DMS114 treated with DMSO at 0.1 percent for 48 hours (cell line): ENCODE results near the gene HIBADH.
A peak's percentile ranks its signal among the peaks of the same experiment; 100 is the strongest.

Source experiments
- DNase-seq: peaks from one replicate; lab custom pipeline; 2025; ENCODE audit not compliant: unreplicated experiment; lab: John Stamatoyannopoulos, UW

HIBADH gene

DNA sequence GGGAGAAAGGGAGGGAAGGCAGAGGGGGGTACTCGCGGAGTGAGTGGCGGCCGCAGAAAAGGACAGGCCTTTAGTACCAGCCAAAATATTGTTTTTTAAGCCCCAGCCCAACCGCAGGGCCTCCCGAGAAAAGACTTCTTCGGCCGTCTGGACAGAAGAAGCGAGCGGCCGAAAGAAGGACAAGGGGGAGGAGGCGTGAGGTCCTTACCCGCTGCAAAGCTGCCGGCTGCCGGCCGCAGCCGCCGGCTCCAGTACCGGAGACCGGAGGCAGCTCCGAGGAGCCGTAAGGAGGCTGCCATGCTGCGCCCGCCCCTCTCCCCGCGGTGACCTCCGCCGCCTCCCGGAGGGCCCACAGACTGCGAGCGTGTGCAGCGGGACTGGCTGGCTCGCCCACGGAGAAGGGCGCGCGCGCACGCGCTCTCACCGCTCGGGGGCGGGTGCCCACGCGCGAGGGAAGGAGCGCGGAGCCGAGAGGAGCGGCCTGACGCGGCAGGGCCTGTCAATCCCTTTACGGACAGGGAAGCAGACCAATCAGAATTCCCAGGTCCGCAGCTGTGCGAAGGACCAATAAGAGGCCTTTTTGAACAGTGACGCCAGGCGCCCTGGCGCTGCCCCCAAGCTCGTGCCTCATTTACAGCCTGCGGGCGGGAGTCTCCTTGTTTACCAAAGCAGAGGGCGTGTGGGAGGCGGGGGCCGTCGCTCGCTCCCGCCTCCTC is at the start of gene HIBADH:
Gene HIBADH (minus strand): TSS at position 394 of the 716 bp plus-strand sequence. CDS start 95 bp downstream, at position 299.
- peak; percentile 97 for DNase-seq

DNA sequence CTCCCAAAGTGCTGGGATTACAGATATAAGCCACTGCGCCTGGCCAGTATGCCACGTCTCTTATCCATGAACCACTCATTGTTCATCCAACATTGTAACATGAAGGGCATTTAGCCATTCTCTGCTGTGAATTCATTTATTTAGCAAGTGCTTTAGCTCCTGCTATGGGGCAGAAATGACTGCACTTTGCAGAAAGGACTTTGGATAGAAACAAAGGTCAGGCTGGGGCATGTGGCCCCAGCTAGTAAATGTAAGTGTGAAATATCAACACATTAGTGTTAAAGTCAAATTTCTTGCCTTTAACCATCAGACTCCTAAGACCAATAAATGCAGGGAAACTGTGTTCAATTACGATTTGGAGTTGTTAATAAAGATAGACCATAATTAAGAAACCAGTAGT is 49.5 kb upstream of the HIBADH start:
- no peak for DNase-seq

DNA sequence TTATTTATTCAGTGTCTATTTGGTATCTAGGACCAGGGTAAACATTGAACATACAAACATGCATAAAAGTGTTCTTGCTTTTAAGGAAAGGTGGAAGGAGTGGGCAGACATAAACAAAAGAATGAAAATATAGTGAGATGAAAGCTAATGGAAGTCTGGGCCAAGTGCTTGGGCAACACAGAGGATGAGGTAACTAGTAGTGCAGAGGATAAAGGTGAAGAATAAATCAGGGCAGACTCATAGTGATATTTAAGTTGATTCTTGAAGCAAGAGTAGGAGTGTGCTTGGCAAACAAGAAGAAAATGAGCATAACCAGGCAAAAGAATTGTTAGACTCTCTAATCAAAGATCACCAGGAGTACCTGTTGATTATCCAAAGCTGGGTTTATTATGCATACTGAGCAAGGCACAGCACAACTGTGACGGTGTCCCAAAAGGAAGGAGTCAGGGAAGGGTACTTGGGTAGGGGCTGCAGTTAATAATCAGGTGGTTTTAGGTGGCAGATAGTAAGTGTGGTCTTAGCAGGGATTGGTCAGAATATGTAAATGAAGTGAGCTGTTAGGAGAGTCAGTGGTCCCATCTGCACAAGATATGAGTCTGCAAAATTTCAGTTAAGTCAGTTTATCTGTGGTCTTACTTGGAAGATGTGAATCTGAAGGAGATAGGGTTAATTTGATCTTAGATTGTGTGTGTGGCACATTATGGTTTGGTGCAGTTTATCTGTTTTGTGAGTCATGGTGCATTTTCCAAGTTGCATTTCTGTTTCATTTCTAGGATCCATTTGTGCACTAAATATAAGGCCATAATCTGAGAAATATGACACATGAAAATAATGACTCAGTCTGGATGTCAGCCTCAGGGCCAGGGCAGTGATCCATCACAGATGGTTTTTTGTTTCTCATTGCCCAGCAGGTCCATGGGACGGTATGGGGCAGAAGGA is 46.7 kb upstream of the HIBADH start:
- no peak for DNase-seq

DNA sequence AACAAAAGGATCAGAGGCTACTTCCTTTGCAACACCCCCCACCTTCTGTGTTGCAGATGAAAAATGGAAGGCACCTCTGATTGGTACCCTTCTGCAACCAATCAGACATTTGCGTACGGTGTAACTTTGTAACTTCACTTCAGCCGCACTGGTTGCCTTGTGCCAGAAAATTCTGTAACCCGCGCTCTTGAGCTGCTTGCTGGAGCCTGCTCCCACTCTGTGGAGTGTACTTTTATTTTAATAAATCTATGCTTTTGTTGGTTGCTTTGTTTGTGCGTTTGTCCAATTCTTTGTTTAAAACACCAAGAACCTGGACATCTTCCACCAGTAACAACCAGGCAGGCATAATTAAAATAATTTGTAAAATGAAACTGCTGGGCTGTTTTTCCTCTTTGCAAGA is 45.8 kb upstream of the HIBADH start:
- no peak for DNase-seq

DNA sequence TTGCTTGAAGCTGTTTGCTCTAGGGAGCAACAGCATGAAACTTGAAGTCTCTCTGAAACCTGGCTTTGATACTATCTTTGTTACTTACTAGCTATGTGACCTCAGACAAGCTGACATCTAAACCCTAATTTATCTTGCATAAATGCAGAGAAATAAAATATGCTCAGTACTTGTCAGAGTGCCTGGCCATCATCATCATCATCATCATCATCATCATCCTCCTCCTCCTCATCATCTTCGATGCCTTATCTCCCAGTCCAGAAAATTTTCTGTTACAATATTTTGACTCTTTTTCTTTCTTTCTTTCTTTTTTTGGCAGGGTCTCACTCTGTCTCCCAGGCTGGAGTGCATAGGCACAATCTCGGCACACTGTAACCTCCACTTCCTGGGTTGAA is 42.5 kb upstream of the HIBADH start:
- DNase-seq: no peak

DNA sequence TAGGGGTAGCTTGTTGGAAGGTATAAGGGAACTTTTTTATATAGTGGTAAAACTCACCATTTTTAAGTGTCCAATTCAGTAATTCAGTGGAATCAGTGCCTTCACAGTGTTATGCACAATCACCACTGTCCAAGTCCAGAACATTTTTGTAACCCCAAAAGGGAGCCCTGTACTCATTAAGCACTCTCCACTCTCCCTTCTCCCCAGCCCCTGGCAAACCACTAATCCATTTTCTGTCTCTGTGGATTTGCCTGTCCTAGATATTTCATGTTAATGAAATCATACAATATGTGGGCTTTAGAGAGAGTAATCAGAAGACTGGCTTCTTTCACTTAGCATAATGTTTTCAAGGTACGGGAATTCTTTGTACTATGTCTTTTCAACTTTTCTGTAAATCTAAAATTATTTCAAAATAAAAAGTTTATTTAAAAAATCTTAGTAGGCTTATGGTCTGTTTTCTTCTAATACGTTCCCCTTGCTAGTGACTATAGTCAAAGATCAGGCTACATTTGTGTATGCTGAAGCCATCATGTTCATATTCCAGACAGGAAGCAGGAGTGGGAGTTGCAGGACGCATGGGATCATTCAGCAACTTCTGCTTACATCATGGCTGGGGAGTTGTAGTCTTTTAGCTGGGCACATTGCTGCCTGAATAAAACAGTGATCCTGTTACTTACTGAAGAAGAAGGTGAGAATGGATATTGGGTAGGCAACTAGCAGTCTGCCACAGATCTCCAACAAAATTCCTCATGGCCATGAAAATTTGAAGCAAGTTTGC is 41.9 kb upstream of the HIBADH start:
- DNase-seq: no peak

DNA sequence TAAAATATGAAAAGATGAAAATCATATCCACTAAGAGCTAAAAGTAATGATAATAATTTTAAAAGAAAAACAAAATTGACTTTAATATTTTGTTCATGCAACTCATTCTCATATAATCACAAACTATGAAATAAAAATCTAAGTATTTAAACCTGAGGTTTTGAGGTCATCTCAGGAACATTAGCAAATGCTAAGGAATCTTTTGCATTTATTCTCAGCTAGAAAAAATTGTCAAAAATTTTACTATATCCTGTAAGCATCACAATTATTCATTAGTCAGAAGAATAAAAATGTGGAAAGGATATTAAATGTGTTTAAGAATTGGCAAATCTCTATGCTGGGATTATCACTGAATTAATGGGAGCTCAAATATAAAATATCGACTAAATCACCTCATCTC is 40.5 kb upstream of the HIBADH start:
- DNase-seq: no peak

DNA sequence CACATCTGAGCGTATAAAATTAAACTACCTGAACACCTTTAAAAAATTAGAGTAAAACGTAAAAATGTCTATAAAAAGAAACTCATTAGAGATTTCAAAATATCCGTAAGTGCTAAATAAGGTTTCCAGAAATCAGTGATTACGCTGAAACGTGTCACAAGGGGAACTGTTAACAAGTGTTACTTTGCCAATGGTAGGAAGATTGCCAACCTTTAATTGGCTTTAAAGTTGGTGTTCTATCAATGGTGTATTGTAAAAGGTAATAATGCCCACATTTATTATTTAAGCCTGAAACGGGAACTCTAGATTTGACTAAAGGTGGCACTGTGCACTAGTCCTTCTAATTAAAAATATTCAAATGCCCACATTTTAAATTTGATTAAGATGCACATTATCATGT is 37.8 kb upstream of the HIBADH start:
- DNase-seq: no peak

DNA sequence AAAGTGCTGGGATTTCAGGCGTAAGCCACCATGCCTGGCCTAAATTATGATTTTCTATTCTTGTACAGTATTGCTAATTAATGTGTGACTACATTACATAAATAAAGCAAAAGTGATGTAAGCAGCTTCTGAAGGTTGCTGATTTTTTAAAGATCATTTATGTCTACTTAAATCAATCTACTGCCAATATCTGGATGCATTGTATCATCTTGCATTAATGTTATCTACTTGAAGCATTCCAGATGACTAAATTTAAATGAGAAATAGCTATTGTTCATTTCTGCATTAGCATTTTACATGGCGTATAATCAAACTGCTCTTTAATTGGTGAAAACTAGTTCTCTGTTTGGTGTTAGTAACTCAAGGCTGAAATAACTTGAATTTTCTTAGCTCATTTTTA is 37.1 kb upstream of the HIBADH start:
- DNase-seq: no peak

DNA sequence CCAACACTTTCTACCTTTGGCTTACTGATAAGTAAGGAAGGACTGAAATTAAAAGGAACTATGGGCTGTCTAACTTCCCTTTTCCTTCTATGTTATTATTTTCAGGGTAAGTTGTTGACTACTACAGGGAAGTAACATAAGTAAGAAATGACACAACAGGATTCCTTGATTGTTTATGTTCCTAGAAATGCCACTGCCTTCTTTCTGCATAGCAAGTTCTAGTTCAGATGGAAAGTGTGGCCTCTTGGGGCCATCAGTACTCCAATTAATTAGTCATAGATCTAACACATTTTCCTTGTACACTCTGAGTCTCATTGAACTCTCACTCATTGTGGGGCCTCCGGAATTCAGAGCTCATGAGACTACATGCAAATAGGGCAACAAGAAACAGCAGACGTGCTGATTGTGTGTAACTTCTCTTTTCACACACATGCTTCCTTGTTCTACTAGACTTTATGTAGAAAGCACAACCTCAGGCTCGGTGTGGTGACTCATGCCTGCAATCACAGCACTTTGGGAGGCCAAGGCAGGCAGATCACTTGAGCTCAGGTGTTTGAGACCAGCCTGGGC is 35.3 kb upstream of the HIBADH start:
- no peak for DNase-seq

DNA sequence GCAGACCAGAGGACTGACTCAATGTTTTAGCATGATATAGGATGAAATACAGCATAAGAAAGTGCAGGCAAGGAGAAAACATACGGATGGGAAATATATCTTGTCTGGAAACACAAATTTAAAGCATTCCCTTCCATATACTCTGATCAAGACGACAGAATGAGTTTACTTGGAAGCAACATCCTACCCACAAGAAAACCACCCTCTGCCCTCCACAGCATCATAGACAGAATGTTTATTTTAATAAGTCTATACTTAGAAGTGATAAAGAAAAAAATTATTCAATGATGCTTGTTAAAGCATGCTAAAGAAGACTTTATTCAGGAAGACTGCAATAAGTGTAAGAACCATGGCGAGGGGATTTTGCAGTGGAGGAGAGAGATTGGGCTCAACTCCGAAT is 32.4 kb upstream of the HIBADH start:
- DNase-seq: no peak

DNA sequence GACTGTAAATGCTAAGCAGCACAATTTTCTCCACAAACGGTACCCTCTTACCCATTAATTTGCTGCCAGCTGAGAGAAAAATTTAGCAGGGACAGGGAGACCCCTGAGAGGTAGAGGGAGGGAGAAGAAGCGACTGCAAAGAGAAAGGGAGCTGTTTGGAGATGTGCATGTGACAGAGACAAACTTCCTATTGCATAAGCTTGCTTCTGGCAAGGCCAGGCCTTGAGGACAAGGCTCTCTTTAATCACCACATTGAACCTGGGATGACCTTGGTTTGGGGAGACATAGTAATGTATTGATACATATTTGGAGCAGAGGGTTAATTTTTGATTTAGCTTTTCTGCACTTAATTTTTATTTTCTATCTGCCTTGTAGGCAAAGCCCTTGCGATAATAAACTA is 31.1 kb upstream of the HIBADH start:
- no peak for DNase-seq

DNA sequence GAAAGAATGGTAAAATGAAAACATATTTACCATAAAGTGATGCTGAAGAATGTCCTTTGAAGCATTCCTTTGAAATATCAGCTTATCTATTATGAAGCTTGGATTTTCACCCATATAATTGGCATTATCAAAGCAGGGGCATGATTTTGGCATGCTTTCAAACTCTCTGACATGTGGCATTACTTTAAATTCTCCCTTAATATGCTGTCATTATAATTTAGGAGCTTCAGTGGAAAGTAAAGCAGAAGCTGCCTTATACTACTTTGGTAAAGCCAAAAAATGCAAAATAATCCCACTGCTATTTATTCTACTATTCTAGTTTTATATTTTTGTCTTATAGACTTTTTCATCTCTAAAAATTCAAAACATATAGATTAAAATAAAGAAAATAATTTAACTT is 28.0 kb upstream of the HIBADH start:
- DNase-seq: no peak

DNA sequence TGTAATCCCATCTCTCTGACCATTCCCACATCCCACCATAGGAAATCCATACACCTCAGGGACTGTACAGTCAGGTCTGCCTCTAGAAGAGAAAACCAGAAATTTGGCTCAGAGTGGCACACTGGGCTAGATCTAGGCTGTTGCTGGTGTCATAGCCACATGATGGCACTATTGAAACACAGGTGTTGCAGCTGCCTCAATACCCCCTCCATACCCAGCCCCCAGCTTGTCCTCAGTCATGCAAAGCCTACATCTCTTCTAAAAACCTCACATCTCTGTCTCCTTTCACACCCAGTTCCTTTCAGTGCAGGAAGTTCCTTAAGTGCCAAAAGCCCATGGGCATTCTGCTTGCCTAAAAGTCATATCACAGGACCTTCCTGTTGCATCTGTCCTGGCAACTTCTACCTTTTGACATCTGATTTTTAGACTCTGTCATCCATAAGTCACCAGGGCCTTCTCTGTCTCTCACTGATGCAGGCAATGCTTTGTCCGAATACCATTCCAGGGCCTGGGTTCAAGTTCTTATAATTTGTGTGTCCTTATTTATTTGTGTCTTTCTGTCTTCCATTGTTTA is 27.0 kb upstream of the HIBADH start:
- DNase-seq: no peak

DNA sequence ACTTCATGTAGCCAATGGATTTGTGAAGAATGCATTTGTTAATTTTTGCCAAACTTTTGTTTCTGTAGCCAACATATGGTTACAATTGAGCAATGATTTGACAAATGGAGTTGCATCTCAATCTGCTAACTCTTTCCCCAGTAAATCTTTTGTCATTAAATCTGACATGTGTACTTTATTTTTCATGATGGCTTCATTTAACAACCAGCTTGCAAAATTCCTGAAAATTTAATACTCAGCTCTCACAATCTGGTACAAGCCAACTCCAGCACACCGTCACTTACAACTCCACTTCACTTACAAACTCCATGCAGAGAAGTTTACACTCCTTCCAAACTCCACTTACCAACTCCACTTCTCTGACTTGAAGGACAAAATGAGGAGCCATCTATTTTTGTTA is 26.5 kb upstream of the HIBADH start:
- no peak for DNase-seq

DNA sequence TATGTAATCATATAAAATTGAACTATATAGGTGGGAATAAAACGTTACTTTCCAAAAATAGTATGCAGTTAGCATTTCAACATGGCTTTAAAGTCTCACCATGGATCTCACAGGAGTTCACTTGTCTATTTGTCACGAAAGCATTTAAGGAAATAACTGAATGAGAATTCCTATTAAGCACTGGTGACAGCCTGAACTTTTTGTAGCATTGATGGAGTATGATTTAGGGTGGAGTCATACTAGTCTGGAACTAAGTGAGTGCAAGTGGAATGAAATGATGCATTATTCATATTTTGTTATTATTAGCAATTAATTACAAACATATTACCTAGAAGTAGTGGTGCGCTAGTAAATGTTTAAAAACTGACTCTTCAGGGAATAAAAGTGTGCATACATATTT is 26.0 kb upstream of the HIBADH start:
- no peak for DNase-seq

DNA sequence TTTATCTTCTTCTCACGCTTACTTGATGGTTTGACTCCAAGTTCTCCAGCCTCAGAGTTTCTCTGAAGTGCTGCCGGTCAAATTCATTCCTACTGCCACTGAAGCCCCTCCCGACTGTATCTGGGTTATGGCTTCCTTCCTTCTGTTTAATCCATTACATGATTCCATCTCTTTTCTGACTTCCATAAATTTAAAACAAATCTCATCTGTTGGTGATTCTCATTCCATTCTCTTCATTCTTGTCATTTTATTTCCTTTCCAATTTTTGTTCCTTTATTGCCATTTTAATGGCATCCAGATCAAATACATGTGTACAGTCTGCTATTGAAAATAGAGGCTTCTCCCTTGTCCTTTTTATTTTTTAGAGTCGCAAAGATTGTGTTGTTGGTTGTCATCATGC is 25.4 kb upstream of the HIBADH start:
- no peak for DNase-seq

DNA sequence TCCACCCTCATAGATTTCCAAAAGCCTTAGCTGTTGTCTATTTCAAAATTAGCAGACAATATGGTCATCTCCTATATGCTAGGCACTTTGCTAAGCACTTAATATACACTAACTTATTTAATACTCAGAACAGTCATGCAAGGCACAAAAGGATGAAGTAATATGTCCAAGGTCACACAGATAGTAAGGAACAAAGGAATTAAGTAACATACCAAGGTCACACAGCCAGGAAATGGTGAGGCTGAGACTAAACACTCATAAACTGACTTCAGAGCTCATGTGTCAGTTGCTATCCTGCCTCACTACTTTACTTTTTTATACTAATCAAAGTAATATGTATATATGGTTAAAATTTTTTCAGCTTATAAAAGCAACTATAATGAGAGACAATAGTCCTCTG is 23.6 kb upstream of the HIBADH start:
- no peak for DNase-seq

DNA sequence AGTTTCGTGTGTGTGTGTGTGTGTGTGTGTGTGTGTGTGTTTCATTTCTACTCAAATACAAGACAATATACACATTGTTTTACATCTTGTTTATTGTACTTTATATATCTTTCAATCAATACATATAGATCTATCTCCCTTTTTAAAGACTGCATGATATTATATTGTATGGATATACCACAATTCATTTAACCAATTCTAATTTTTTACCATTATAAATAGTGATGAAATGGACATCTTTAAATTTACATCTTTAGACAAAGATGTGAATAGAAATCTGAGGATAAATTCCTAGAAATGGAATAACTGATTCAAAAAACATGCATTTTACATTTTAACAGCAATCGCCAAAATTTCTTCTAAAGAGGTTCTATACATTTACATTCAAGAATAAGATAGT is 23.2 kb upstream of the HIBADH start:
- no peak for DNase-seq

DNA sequence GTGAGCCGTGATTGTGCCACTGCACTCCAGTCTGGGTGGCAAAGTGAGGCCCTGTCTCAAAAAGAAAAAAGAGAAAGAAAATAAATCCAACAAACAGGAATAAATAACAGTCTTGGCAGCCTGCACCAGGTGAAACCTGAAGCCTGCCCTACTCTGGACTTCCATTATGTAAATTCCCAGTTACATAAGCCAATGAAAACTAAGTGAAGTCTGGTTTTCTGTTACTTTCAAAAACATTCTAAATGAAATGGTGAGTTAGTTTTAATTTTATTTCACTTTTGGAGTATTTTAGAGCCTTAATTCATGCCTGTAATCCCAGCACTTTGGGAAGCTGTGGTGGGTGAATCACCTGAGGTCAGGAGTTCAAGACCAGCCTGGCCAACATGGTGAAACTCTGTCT is 22.5 kb upstream of the HIBADH start:
- no peak for DNase-seq

DNA sequence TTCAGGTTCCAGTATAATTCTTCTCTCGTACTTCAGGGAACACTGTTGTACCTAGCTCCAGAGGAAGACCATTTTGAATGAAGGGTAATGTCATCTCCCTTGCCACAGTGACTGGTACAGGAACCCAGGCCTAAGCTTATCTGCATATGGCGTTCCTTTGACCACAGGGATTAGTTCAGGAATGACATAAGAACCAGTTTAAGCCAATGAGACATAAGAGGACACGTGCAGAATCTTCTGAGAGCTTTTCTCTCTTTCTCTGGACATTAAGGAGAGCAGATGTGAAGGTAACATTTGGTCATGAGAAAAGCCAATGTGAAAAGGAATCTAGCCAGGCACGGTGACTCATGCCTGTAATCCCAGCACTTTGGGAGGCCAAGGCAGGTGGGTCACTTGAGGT is 21.8 kb upstream of the HIBADH start:
- no peak for DNase-seq
